Suprapubic skin (tissue), 4 donors: ENCODE data around the gene PEAR1.

Source experiments
- CTCF ChIP-seq, 2 donors: fragments of 200-600 bp in 1 of 2; fragments of 450-650 bp in 1 of 2; sonication (generic) in 1 of 2; IDR thresholded peaks; one replicate each; pipeline ENCODE4 v1.5.1; 2016 to 2019; ENCODE audit warnings: antibody characterized with exemption in 2 of 2, mild to moderate bottlenecking in 1 of 2, moderate library complexity in 1 of 2
- EP300 ChIP-seq: sonication (generic); formaldehyde crosslinking; IDR thresholded peaks from one replicate; pipeline ENCODE4 v1.6.1; 2017; ENCODE audit warnings: antibody characterized with exemption
- POLR2A ChIP-seq, 2 donors: fragments of 450-650 bp; IDR thresholded peaks; one replicate each; pipeline ENCODE4 v1.6.1; 2017; ENCODE audit warnings: antibody characterized with exemption in 2 of 2, mild to moderate bottlenecking in 2 of 2, moderate library complexity in 2 of 2
- POLR2AphosphoS5 ChIP-seq, 3 donors: sonication (generic); formaldehyde crosslinking; IDR thresholded peaks; one replicate each; pipeline ENCODE4 v1.6.1; 2017; ENCODE audit warnings: antibody characterized with exemption in 3 of 3

- TF ChIP-seq CTCF (IDR thresholded peaks at IDR 0.05) (no peak), POLR2A (IDR thresholded peaks at IDR 0.05) (no peak), EP300 (no peak), POLR2AphosphoS5 (IDR thresholded peaks at IDR 0.05) (no peak)
Measured at GRCh38 chr1:156882543-156882942, 11.0 kb upstream of the PEAR1 start.
